MM.1S (cell line): Measurements from ENCODE around the gene TNRC6C.

Experiments
- EZH2 ChIP-seq: fragments of 300-600 bp; sonication (generic); optimal IDR thresholded peaks from 2 replicates; pipeline ENCODE3; 2017; ENCODE audit warnings: low read depth, mild to moderate bottlenecking, antibody characterized with exemption, low read length, mixed read lengths
- EZH2phosphoT487 ChIP-seq: fragments of 300-600 bp; sonication (generic); IDR thresholded peaks from 2 replicates; pipeline ENCODE4 v1.6.1; 2018; ENCODE audit warnings: antibody characterized with exemption, low read length
- TF ChIP-seq, protein P1 (sequence below): fragments of 300-600 bp; sonication (generic); IDR thresholded peaks from 2 replicates; pipeline ENCODE4 v1.5.1; 2016; ENCODE audit warnings: antibody characterized with exemption, low read length, mixed read lengths

DNA sequence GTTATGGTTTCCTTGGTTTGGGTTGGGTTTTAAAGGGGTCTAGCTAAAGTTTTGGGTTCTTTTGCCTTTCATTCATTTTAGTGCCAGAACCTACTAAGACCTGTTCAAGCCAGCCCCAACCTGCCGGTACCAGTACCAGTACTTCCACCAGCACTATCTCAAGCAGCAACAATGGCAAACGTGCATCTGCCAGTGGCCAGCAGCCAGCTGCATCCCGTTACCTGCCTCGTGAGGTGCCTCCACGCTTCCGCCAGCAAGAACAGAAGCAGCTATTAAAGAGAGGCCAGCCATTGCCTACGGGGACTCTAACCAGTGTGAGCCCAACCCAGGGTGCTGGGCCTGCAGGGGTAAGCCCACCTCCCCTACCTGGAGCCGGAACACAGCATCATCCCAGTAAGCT is 72.9 kb downstream of the TNRC6C start:
- TF ChIP-seq, protein P1, sequence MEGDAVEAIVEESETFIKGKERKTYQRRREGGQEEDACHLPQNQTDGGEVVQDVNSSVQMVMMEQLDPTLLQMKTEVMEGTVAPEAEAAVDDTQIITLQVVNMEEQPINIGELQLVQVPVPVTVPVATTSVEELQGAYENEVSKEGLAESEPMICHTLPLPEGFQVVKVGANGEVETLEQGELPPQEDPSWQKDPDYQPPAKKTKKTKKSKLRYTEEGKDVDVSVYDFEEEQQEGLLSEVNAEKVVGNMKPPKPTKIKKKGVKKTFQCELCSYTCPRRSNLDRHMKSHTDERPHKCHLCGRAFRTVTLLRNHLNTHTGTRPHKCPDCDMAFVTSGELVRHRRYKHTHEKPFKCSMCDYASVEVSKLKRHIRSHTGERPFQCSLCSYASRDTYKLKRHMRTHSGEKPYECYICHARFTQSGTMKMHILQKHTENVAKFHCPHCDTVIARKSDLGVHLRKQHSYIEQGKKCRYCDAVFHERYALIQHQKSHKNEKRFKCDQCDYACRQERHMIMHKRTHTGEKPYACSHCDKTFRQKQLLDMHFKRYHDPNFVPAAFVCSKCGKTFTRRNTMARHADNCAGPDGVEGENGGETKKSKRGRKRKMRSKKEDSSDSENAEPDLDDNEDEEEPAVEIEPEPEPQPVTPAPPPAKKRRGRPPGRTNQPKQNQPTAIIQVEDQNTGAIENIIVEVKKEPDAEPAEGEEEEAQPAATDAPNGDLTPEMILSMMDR: no peak
- no peak for TF ChIP-seq EZH2phosphoT487
- TF ChIP-seq EZH2: no peak
